GM19372 (cell line): Measurements from ENCODE around the gene KIAA1328.

Experiments
- ATAC-seq: cut with Tn5 transposase; IDR thresholded peaks from one replicate; pipeline ENCODE4 v1.9.1; 2021; ENCODE audit warnings: mild to moderate bottlenecking, low read depth, moderate library complexity; ENCODE audit not compliant: unreplicated experiment

The KIAA1328 gene

GRCh38 chr18:37247497-37248161, 418.7 kb downstream of the KIAA1328 start:
- no peak for ATAC-seq

DNA sequence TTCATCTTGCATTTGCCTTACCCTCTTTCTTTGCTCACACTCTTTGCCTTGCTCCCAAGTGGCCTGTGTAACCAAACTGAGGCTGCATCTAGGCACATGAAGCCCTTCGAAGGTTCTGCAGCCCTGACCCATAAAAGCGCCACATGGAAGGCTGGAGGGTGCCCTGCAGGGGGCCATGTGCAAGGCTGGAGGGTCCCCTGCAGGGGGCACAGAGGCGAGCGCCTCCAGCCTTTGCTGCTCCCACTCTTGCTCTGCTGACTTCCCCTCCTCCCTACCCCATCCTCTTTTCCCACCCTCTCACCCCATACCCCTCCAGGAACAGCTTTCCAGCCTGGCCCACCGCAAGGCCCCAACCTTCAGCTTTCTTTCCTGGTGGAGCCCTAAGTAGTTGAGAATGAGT, 419.4 kb downstream of the KIAA1328 start:
- no peak for ATAC-seq

GRCh38 chr18:37249171-37249886, 420.4 kb downstream of the KIAA1328 start:
- no peak for ATAC-seq

DNA sequence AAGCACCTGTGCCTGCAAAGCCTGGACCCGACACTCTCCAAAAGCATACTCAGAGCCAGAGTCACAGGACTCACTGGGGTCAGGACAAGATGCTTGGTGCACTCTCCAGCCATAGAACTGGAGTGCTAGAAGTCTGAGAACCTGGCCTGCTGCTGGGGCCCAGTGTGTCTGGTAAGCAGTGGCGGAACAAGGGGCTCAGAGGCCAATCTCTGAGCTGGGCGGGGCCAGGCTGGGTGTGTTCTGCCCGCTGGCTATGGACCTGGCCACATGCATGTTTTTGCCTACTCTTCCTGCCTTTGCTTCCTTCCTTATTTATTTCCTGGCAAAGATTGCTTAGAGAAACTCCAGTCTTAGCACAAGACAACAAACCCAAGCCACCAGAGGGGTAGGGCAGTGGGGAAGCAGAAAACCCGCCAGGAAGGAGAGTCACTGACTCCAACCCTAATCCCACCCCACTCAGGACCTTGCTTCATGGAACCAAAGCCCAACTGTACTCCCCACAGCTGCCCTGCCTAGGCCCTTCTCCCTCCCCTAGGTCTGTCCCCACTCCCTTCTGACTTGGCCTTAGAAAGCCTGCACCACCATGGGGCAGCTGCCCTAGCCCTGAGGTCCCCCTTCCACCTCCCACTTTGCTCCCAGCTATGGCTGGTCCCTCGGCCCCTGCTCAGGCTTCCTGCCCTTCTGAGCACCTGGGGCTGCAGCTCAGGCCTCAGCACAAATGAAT, 421.1 kb downstream of the KIAA1328 start:
- no peak for ATAC-seq

DNA sequence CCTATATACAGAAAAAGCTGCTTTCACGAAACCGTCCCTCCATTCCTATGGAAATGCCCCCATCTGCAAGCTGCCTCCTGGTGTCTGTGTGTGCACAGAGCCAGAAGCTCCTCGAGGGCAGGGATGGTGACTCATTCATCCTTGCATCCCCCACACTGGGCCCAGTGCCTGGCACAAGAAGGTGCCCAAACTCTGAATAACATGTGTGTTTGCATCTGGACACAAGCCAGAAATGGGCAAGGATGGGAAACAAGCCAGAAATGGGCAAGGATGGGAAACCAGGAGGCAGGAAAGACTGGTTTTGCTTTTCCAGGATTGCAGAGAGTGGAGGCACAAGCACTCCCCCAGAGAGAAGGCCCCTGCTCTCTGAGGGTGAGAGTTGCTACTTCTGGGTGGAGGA, 422.8 kb downstream of the KIAA1328 start:
- ATAC-seq, result no peak

DNA sequence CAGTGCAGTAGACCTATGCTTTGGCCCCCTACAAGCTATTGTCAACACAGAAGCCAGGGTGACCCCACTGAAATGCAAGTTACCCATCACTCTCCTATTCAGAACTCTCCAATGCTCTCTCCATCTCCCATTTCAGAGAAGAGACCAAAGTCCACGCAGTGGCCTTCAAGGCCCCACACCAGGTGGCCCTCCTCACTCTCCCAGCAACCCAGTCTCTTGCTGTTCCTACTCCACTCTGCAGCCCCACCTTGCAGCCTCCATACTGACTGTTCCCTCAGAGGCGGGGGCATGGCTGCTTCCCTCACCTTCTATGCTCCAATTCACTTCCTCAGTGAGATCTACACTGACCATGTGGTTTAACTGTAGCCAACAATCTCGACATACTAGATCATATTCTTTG, 423.4 kb downstream of the KIAA1328 start:
- ATAC-seq, result no peak

GRCh38 chr18:37252854-37253393, 424.0 kb downstream of the KIAA1328 start:
- no peak for ATAC-seq

GRCh38 chr18:37253394-37254235, 424.7 kb downstream of the KIAA1328 start:
- peak; percentile 60 for ATAC-seq

GRCh38 chr18:37254236-37254754, 425.4 kb downstream of the KIAA1328 start:
- no peak for ATAC-seq

- no peak for ATAC-seq
These were observed 426.0 kb downstream of the KIAA1328 start for GRCh38 chr18:37254973-37255372.

DNA sequence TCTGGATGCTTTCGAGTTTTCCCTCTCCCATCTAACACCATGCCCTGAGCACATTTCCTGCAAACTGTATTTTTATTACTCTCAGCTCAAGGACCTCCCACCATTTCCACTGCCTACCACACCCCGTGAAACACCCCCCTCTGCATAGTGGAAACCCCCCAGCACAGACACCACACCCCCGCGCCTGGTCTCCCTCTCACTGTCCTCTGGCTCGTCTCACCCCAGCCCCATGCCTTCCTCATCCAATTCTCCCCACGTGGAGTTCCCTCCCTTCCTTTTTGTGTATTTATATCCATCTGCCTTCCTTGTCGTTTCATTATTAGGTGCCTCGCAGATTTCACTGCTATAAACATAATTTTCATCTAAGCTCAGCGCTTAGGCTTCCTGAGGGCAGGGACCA, 429.2 kb downstream of the KIAA1328 start:
- no peak for ATAC-seq

- ATAC-seq, result no peak
These were observed 429.9 kb downstream of the KIAA1328 start for GRCh38 chr18:37258819-37259218.

DNA sequence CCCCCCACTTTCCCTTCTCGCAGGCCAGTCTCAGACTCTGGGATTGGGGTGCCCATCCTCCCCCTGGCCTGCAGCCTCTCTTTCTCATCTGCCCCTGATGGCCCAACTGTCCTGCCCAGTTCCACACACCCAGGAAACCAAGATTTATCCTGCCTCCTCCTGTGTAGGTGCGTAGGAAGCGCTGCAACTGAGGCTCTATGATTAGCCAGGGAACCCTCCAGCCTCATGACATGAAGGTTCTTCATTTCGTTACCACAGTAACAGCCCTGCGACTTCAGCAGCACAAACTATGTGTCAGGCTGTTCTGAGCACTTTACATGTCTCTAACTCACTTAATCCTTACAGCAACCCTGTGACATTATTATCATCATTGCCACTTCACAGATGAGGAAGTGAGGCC, 430.8 kb downstream of the KIAA1328 start:
- no peak for ATAC-seq

- no peak for ATAC-seq
These were observed 431.6 kb downstream of the KIAA1328 start for GRCh38 chr18:37260367-37261093.

DNA sequence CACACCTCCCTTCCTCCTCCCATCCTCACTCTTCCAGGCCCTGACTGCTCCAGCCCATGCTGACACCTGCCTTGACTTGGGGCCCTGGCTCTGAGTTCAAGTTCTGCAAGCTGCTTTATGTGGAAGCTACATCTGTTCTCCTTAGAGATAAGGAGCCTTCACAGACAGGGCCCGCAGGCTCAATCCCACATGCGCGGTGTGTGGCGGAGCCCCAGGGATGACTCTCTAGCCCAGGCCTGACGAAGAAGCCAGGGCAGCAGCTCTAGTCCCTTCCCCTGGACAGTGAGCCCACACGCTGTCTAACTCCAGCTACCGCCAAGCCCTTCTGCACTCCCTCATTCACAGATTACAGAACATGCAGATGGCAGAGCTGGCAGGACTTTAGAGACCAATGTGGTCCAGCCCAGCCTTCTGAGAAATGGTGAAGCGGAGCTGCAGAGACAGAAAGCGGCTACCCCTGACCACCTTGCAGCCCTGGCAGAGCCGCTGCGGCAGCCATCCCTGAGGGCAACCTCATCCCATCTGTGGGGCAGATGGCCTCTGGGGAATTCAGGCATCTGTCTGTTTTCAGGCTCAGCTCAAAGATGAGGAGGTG, 432.4 kb downstream of the KIAA1328 start:
- no peak for ATAC-seq

DNA sequence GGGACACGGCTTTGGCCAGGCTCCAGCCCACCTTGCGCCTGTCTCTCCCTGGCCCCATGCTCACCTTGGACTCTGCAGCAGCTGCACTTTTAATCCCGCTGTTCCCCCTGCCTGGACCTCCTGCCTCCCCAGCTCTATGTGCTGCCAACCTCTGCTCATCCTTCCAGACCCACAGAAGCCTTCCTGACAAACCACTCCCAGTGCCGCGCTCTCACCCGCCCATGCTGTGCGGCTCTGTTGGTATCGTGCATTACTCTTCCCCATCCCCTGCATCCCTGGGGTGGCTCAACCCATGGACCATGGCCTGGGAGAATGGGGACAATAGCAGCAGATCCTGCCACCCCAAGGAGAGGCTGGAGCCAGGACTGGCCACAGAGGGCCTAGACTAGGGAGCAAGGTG, 433.1 kb downstream of the KIAA1328 start:
- ATAC-seq, result no peak

- ATAC-seq, result no peak
These were observed 436.0 kb downstream of the KIAA1328 start for GRCh38 chr18:37264956-37265355.

GRCh38 chr18:37265382-37265781, 436.5 kb downstream of the KIAA1328 start:
- ATAC-seq, result no peak

- ATAC-seq, result no peak
These were observed 437.4 kb downstream of the KIAA1328 start for GRCh38 chr18:37266290-37266689.
